SK-N-SH treated with all-trans-retinoic acid at 6 μM for 48 hours (cell line): Measurements from ENCODE around the gene ANKRD44.
"Not testable (repeated sequence)": the region's sequence is repeated elsewhere in the genome, so short reads cannot be mapped to it uniquely, and the experiment has no call there.

ENCODE experiments used
- ARNTL ChIP-seq: fragments of 450-650 bp; formaldehyde crosslinking; IDR thresholded peaks from 2 replicates; pipeline ENCODE4 v1.5.0; 2020; ENCODE audit warnings: low read depth, mild to moderate bottlenecking, moderate library complexity, borderline replicate concordance
- ZC3H10 ChIP-seq: fragments of 250-450 bp; sonication (Bioruptor Pico); IDR thresholded peaks from 2 replicates; pipeline ENCODE4 v1.5.1; 2021; ENCODE audit warnings: mild to moderate bottlenecking, moderate library complexity
- ZFP3 ChIP-seq: fragments of 250-450 bp; sonication (Bioruptor Pico); IDR thresholded peaks from 2 replicates; pipeline ENCODE4 v1.5.0; 2020; ENCODE audit warnings: mild to moderate bottlenecking, moderate library complexity
- ZNF8 ChIP-seq: fragments of 450-650 bp; formaldehyde crosslinking; IDR thresholded peaks from 2 replicates; pipeline ENCODE4 v1.5.0; 2020; ENCODE audit warnings: mild to moderate bottlenecking, moderate library complexity

DNA sequence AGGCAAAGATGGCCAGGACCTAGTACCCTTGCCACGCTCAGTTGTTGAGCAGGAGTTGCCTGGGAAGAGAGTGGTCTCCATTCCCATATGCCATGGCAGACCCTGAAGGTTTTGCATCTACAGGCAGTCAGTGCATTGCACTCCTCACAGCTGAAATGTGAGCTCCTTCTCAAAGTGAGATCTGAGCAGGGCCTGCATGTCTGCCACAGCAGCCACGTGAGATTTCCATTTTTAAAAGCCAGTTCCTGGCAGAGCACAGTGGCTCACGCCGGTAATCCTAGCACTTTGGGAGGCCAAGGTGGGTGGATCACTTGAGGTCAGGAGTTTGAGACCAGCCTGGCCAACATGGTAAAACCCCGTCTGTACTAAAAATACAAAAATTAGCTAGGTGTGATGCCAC lies 33.4 kb upstream of the ANKRD44 start:
- not testable (repeated sequence) for TF ChIP-seq ZNF8; ZFP3; ARNTL (CRISPR knock-in tag); ZC3H10 (CRISPR knock-in tag)
